Endothelial cell of umbilical vein (primary cell): Measurements from ENCODE around the gene PRUNE2. TPM values are rescaled to one million over a fixed set of nuclear protein-coding genes. Genes with fewer than 3 reads are reported as not detected.

Experiments used
- BruUV-seq: library from RNA; stranded (reverse); fragments of 400-500 nt; replicated peaks from 2 replicates; lab custom pipeline; 2021; lab: Mats Ljungman, UMichigan
- CTCF ChIA-PET: fragments of 300-600, 350-600 bp; sonication (Branson Sonifier 250); formaldehyde crosslinking; loops from one replicate; lab custom pipeline; 2021; ENCODE audit warnings: antibody characterized with exemption, inconsistent platforms; lab: Charles Lee
- POLR2A ChIA-PET: fragments of 300-600, 350-600 bp; sonication (Branson Sonifier 250); formaldehyde crosslinking; loops from one replicate; lab custom pipeline; 2021; ENCODE audit warnings: antibody characterized with exemption, inconsistent platforms; lab: Charles Lee
- DNase-seq: peaks from one replicate; pipeline ENCODE4 v3.0.0-alpha.2; 2011; ENCODE audit warnings: low read depth, low spot score
- FAIRE-seq: peaks from 2 replicates; lab custom pipeline; 2011; peaks lifted over from hg19 to GRCh38; lab: Jason Lieb, UNC
- H2AFZ ChIP-seq: 2 replicates; pipeline ENCODE4 v1.6.0; 2012; ENCODE audit warnings: low read depth, low read length, control low read depth, inconsistent platforms
- H3K27ac ChIP-seq: 2 replicates; pipeline ENCODE4 v1.5.1; 2011; ENCODE audit warnings: low read depth, mild to moderate bottlenecking, control low read depth, low read length, moderate library complexity; ENCODE audit not compliant: insufficient read depth
- H3K27me3 ChIP-seq, 2 experiments: 2 replicates each; pipeline versions ENCODE4 v1.6.0 to v1.6.1; 2011; ENCODE audit warnings: low read length in 2 of 2, mixed read lengths in 1 of 2; ENCODE audit not compliant: control insufficient read depth in 2 of 2, insufficient read depth in 2 of 2
- H3K36me3 ChIP-seq, 2 experiments: 2 replicates in 1 of 2; 3 replicates in 1 of 2; pipeline ENCODE4 v1.5.1; 2011; ENCODE audit warnings: low read length in 2 of 2, mild to moderate bottlenecking in 1 of 2, moderate library complexity in 1 of 2; ENCODE audit not compliant: control insufficient read depth in 2 of 2, insufficient read depth in 2 of 2; ENCODE audit errors: extremely low read depth in 1 of 2
- H3K4me1 ChIP-seq: 3 replicates; pipeline ENCODE4 v1.5.1; 2011; ENCODE audit warnings: mild to moderate bottlenecking, low read length; ENCODE audit not compliant: control insufficient read depth, insufficient read depth; ENCODE audit errors: extremely low read depth
- H3K4me2 ChIP-seq: 2 replicates; pipeline ENCODE4 v1.6.1; 2011; ENCODE audit warnings: low read length, control low read depth, mixed read lengths; ENCODE audit not compliant: insufficient read depth
- H3K4me3 ChIP-seq, 3 experiments: fragments of 200-600 bp in 1 of 3; sonication (generic), shearing (Covaris generic) in 1 of 3; replicated peaks in 1 of 3; 2 replicates each; pipeline ENCODE4 v1.5.1; 2011 to 2016; ENCODE audit warnings: control low read depth in 3 of 3, low read length in 3 of 3, mild to moderate bottlenecking in 2 of 3, inconsistent platforms in 1 of 3, low read depth in 1 of 3, moderate library complexity in 1 of 3; ENCODE audit not compliant: insufficient read depth in 1 of 3
- H3K79me2 ChIP-seq: 2 replicates; pipeline ENCODE4 v1.6.0; 2012; ENCODE audit warnings: low read length, inconsistent platforms; ENCODE audit not compliant: control insufficient read depth, insufficient read depth
- H3K9ac ChIP-seq: replicated peaks from 2 replicates; pipeline ENCODE3; 2011; ENCODE audit warnings: low read length, control low read depth; ENCODE audit not compliant: insufficient read depth; ENCODE audit errors: extremely low read depth
- H3K9me1 ChIP-seq: replicated peaks from 3 replicates; pipeline ENCODE4 v1.6.0; 2011; ENCODE audit warnings: mild to moderate bottlenecking, low read length; ENCODE audit not compliant: control insufficient read depth, insufficient read depth; ENCODE audit errors: extremely low read depth
- H3K9me3 ChIP-seq: replicated peaks from 2 replicates; pipeline ENCODE4 v1.5.1; 2012; ENCODE audit warnings: low read length, inconsistent platforms; ENCODE audit not compliant: control insufficient read depth, insufficient read depth
- H4K20me1 ChIP-seq: replicated peaks from 2 replicates; pipeline ENCODE3; 2011; ENCODE audit warnings: mild to moderate bottlenecking, low read length; ENCODE audit not compliant: control insufficient read depth, insufficient read depth; ENCODE audit errors: extremely low read depth
- EZH2 ChIP-seq: IDR thresholded peaks from 2 replicates; pipeline ENCODE4 v1.6.1; 2012; ENCODE audit warnings: borderline replicate concordance, low read depth, mild to moderate bottlenecking, moderate library complexity, low read length, inconsistent platforms; ENCODE audit not compliant: severe bottlenecking
- FOS ChIP-seq: IDR thresholded peaks from 2 replicates; pipeline ENCODE4 v1.6.1; 2011; ENCODE audit warnings: mild to moderate bottlenecking, low read length, moderate library complexity, borderline replicate concordance; ENCODE audit not compliant: insufficient read depth
- GATA2 ChIP-seq: IDR thresholded peaks from 2 replicates; pipeline ENCODE4 v1.7.0; 2011; ENCODE audit warnings: low read depth, mild to moderate bottlenecking, moderate library complexity, mixed read lengths, low read length; ENCODE audit not compliant: insufficient read length, insufficient read depth
- JUN ChIP-seq: IDR thresholded peaks from 2 replicates; pipeline ENCODE4 v1.6.1; 2011; ENCODE audit warnings: borderline replicate concordance, low read depth; ENCODE audit not compliant: insufficient read length, insufficient read depth
- MYC ChIP-seq: IDR thresholded peaks from one replicate; pipeline ENCODE4 v1.6.1; 2011; ENCODE audit warnings: mild to moderate bottlenecking, low read depth, low read length
- POLR2A ChIP-seq: IDR thresholded peaks from 2 replicates; pipeline ENCODE4 v1.6.1; 2012; ENCODE audit warnings: low read depth, mild to moderate bottlenecking, control low read depth, low read length
- POLR2AphosphoS5 ChIP-seq: IDR thresholded peaks from 2 replicates; pipeline ENCODE4 v1.6.1; 2012; ENCODE audit warnings: low read depth, mild to moderate bottlenecking, control low read depth, low read length, moderate library complexity; ENCODE audit not compliant: insufficient read depth
- dilution Hi-C: fragments of 300-500 bp; cut with MboI; formaldehyde crosslinking; loops from one replicate; pipeline ENCODE4 v1.15.0; 2019; ENCODE audit warnings: low sequenced_read_pairs; ENCODE audit not compliant: extremely low pct_ligation_motif_present
- intact Hi-C: fragments of 100-400 bp; cut with micrococcal nuclease; formaldehyde crosslinking; loops from one replicate; pipeline ENCODE4 v1.10.0; 2022
- polyA plus RNA-seq, 4 experiments: library from polyadenylated mRNA; depleted of rRNA in 3 of 4; stranded (reverse) in 3 of 4; unstranded in 1 of 4; fragments of >200 nt; gene quantifications; 2 replicates each; pipeline versions ENCODE4 v1.2.1 to v1.2.3, GENCODE V29; 2011 to 2012; ENCODE audit warnings: missing spikeins in 1 of 4
- total RNA-seq: library from RNA; stranded (reverse); gene quantifications from 2 replicates; pipeline ENCODE4 v1.2.3, GENCODE V29; 2021
- TF ChIP-seq, protein P1 (sequence below), 2 donors: IDR thresholded peaks; 1 replicate in 1 of 2; 2 replicates in 1 of 2; pipeline ENCODE4 v1.5.1; 2011; ENCODE audit warnings: low read length in 2 of 2, mild to moderate bottlenecking in 2 of 2, moderate library complexity in 2 of 2, control low read depth in 1 of 2, inconsistent platforms in 1 of 2, low read depth in 1 of 2; ENCODE audit not compliant: insufficient read depth in 1 of 2; ENCODE audit errors: extremely low read depth in 1 of 2
- TF ChIP-seq, protein P2 (sequence below): IDR thresholded peaks from 2 replicates; pipeline ENCODE4 v1.6.1; 2011; ENCODE audit not compliant: insufficient read depth, insufficient read length

PRUNE2 gene
- total and polyA plus RNA-seq, 2 donors (not counting 3 experiments of a cell fraction or from before 2014, with no cell fraction given), result 15.8 to 21.7 TPM

DNA sequence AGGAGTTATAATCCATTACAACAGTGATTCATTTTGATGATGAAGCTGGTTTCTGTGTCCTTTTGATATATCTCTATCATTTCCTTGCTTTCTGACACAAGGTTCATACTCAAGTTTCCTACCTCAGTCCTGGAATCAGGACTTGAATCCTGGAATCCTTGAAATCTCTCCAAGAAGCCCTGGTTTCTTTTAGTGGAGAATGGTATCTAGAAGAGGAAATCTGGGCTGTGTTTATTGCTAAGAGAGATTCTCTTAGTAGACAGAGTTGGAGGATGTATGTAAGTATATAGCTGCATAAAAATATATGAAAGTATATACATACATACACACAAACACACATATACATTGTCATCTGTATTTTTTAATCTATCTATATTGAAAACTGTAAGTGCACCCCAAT, 332.5 kb downstream of the PRUNE2 start:
- no peaks in the 10 kb centered on the region for H3K9me3 ChIP-seq
- dilution Hi-C loops (no loop called here), intact Hi-C loops (loop anchor here (5.0 kb wide), 1 partner anchor 116 kb away; the partner anchor contains the start of gene GCNT1)
- no peaks in the 10 kb centered on the region for H3K9me1 ChIP-seq
- CTCF ChIA-PET, result no interaction called here
- H3K4me3 ChIP-seq, result no peak overlapping the region
- no peak for DNase-seq
- FAIRE-seq, result no peak
- no peaks in the 10 kb centered on the region for H3K79me2 ChIP-seq
- H3K4me2 ChIP-seq, result no peak overlapping the region
- H2AFZ ChIP-seq, result no peak overlapping the region
- no peak overlapping the region for H3K27ac ChIP-seq
- H3K36me3 ChIP-seq, result no peaks in the 10 kb centered on the region
- POLR2A ChIA-PET, result no interaction called here
- H3K4me1 ChIP-seq, result no peaks in the 10 kb centered on the region
- H4K20me1 ChIP-seq, result no peaks in the 10 kb centered on the region
- no peaks in the 10 kb centered on the region for H3K27me3 ChIP-seq
- TF ChIP-seq MYC (no peak), POLR2A (no peak), JUN (no peak), POLR2AphosphoS5 (no peak), EZH2 (no peak), FOS (no peak), GATA2 (no peak)
- TF ChIP-seq, protein P1, sequence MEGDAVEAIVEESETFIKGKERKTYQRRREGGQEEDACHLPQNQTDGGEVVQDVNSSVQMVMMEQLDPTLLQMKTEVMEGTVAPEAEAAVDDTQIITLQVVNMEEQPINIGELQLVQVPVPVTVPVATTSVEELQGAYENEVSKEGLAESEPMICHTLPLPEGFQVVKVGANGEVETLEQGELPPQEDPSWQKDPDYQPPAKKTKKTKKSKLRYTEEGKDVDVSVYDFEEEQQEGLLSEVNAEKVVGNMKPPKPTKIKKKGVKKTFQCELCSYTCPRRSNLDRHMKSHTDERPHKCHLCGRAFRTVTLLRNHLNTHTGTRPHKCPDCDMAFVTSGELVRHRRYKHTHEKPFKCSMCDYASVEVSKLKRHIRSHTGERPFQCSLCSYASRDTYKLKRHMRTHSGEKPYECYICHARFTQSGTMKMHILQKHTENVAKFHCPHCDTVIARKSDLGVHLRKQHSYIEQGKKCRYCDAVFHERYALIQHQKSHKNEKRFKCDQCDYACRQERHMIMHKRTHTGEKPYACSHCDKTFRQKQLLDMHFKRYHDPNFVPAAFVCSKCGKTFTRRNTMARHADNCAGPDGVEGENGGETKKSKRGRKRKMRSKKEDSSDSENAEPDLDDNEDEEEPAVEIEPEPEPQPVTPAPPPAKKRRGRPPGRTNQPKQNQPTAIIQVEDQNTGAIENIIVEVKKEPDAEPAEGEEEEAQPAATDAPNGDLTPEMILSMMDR (IDR thresholded peaks at IDR 0.05; ENCODE audit: extremely low read depth in 1 of 2, insufficient read depth in 1 of 2, low read depth in 1 of 2, low read length in 2 of 2), result no peak
- TF ChIP-seq, protein P2, sequence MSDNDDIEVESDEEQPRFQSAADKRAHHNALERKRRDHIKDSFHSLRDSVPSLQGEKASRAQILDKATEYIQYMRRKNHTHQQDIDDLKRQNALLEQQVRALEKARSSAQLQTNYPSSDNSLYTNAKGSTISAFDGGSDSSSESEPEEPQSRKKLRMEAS, result no peak
- no TSS peak for BruUV-seq
- no peak overlapping the region for H3K9ac ChIP-seq
